HG02885 (cell line): ENCODE data around the gene PRSS16.
"Not testable (repeated sequence)": the region's sequence is repeated elsewhere in the genome, so short reads cannot be mapped to it uniquely, and the experiment has no call there.

ENCODE experiments used
- ATAC-seq: cut with Tn5 transposase; IDR thresholded peaks from one replicate; pipeline ENCODE4 v1.9.1; 2021; ENCODE audit warnings: mild to moderate bottlenecking; ENCODE audit not compliant: unreplicated experiment, poor library complexity

Gene PRSS16

GRCh38 chr6:27247133-27247836 lies at the start of gene PRSS16:
TSS of gene PRSS16 (plus strand) at chr6:27247701. CDS start at chr6:27247738, 37 bp downstream.
- ATAC-seq, result no peak

- no peak for ATAC-seq
Observed at GRCh38 chr6:27205375-27206278, 41.9 kb upstream of the PRSS16 start.

- ATAC-seq, result no peak
Observed at GRCh38 chr6:27206806-27207205, 40.7 kb upstream of the PRSS16 start.

- ATAC-seq, result no peak
Observed at GRCh38 chr6:27208042-27208441, 39.5 kb upstream of the PRSS16 start.

GRCh38 chr6:27209196-27209595 lies 38.3 kb upstream of the PRSS16 start:
- no peak for ATAC-seq

GRCh38 chr6:27209659-27210269 lies 37.7 kb upstream of the PRSS16 start:
- ATAC-seq, result no peak

GRCh38 chr6:27213091-27213517 lies 34.4 kb upstream of the PRSS16 start:
- not testable (repeated sequence) for ATAC-seq

GRCh38 chr6:27213544-27214125 lies 33.9 kb upstream of the PRSS16 start:
- ATAC-seq, result no peak

GRCh38 chr6:27214126-27214601 lies 33.3 kb upstream of the PRSS16 start:
- ATAC-seq, result no peak

GRCh38 chr6:27216874-27217273 lies 30.6 kb upstream of the PRSS16 start:
- no peak for ATAC-seq

GRCh38 chr6:27222971-27223370 lies 24.5 kb upstream of the PRSS16 start:
- not testable (repeated sequence) for ATAC-seq

- no peak for ATAC-seq
Observed at GRCh38 chr6:27224729-27225128, 22.8 kb upstream of the PRSS16 start.

- no peak for ATAC-seq
Observed at GRCh38 chr6:27228963-27229477, 18.5 kb upstream of the PRSS16 start.

GRCh38 chr6:27230758-27231111 lies 16.8 kb upstream of the PRSS16 start:
- no peak for ATAC-seq

GRCh38 chr6:27234576-27234975 lies 12.9 kb upstream of the PRSS16 start:
- no peak for ATAC-seq

- ATAC-seq, result no peak
Observed at GRCh38 chr6:27237089-27237803, 10.3 kb upstream of the PRSS16 start.

GRCh38 chr6:27238010-27238983 lies 9.2 kb upstream of the PRSS16 start:
- ATAC-seq, result no peak

- no peak for ATAC-seq
Observed at GRCh38 chr6:27239258-27239657, 8.2 kb upstream of the PRSS16 start.

- no peak for ATAC-seq
Observed at GRCh38 chr6:27241443-27241842, 6.1 kb upstream of the PRSS16 start.
